Thyroid gland (tissue), 4 donors: ENCODE results near the gene CYP19A1. TPM values are rescaled to one million over a fixed set of nuclear protein-coding genes. Genes with fewer than 3 reads are reported as not detected.
"Not testable (repeated sequence)": the region's sequence is repeated elsewhere in the genome, so short reads cannot be mapped to it uniquely, and the experiment has no call there.

Experiments used
- DNase-seq, 2 donors: peaks; one replicate each; pipeline ENCODE4 v3.0.0-alpha.2; 2019
- H3K27ac ChIP-seq, 3 donors: fragments of 200-600 bp; sonication (generic); 1 replicate in 2 of 3; 2 replicates in 1 of 3; pipeline ENCODE4 v1.5.1; 2016 to 2019; ENCODE audit warnings: mild to moderate bottlenecking in 1 of 3, moderate library complexity in 1 of 3
- H3K27me3 ChIP-seq: fragments of 200-600 bp; sonication (generic); one replicate; pipeline ENCODE4 v1.5.1; 2019
- H3K36me3 ChIP-seq, 2 donors: fragments of 200-600 bp; sonication (generic); one replicate each; pipeline ENCODE4 v1.5.1; 2016 to 2019
- H3K4me1 ChIP-seq, 2 donors: fragments of 200-600 bp; sonication (generic); one replicate each; pipeline ENCODE4 v1.5.1; 2017 to 2019
- H3K4me3 ChIP-seq, 3 donors: fragments of 200-600 bp; sonication (generic); replicated peaks in 1 of 3; 1 replicate in 2 of 3; 2 replicates in 1 of 3; pipeline ENCODE4 v1.5.1; 2016; ENCODE audit warnings: mild to moderate bottlenecking in 1 of 3
- H3K9me3 ChIP-seq: fragments of 200-600 bp; sonication (generic); one replicate; pipeline ENCODE4 v1.5.1; 2017
- CTCF ChIP-seq, 6 experiments: fragments of 200-600 bp in 3 of 6; fragments of 450-650 bp in 3 of 6; sonication (generic) in 3 of 6; IDR thresholded peaks; one replicate each; pipeline ENCODE4 v1.5.1; 2016 to 2019; ENCODE audit warnings: antibody characterized with exemption in 6 of 6, mild to moderate bottlenecking in 2 of 6, inconsistent platforms in 1 of 6, moderate library complexity in 1 of 6
- POLR2A ChIP-seq, 2 donors: fragments of 450-650 bp; IDR thresholded peaks; one replicate each; pipeline ENCODE4 v1.6.1; 2017; ENCODE audit warnings: antibody characterized with exemption in 2 of 2, mild to moderate bottlenecking in 2 of 2, moderate library complexity in 1 of 2
- WGBS, 2 donors: methylation state at CpG; one replicate each; pipeline ENCODE4 v1.1.5; 2017; 5-methylcytosine and 5-hydroxymethylcytosine counted together
- intact Hi-C: fragments of 100-400 bp; cut with DNase I; formaldehyde crosslinking; loops from one replicate; pipeline ENCODE4 v1.15.1; 2023
- total RNA-seq, 4 donors: library from RNA; depleted of rRNA; stranded (reverse); fragments of >200 nt; gene quantifications; one replicate each; pipeline ENCODE4 v1.2.3, GENCODE V29; 2016

Gene CYP19A1
- total RNA-seq, 4 donors from 2014 or later: 1.6 to 5.5 (median 4.5) TPM

GRCh38 chr15:51285399-51285798 lies 53.0 kb downstream of the CYP19A1 start:
- TF ChIP-seq CTCF (IDR thresholded peaks at IDR 0.05) (no peak), POLR2A (IDR thresholded peaks at IDR 0.05) (no peak)
- Histone ChIP-seq H3K4me1 (no peaks in the 10 kb centered on the region), H3K27me3 (no peaks in the 10 kb centered on the region), H3K4me3 (no peak overlapping the region), H3K9me3 (no peaks in the 10 kb centered on the region), H3K27ac (no peak overlapping the region), H3K36me3 (no peaks in the 10 kb centered on the region)
- WGBS, 2 donors: 90 to 93% methylated on average over 6 of the region's 6 CpGs
- intact Hi-C loops: no loop called here
- no peak for DNase-seq

GRCh38 chr15:51284871-51285270 lies 53.5 kb downstream of the CYP19A1 start:
- no peaks in the 10 kb centered on the region for H3K9me3 ChIP-seq
- 84 to 92% methylated on average over 6 of the region's 6 CpGs for WGBS, 2 donors
- no peak overlapping the region for H3K4me3 ChIP-seq
- no peak for DNase-seq
- TF ChIP-seq POLR2A (IDR thresholded peaks at IDR 0.05): no peak
- no peak for TF ChIP-seq CTCF (IDR thresholded peaks at IDR 0.05)
- H3K27ac ChIP-seq: no peak overlapping the region
- intact Hi-C loops: loop anchor here (5.0 kb wide), 1 partner anchor 97 kb away; no protein-coding TSS in a partner anchor
- H3K36me3 ChIP-seq: no peaks in the 10 kb centered on the region
- no peaks in the 10 kb centered on the region for H3K4me1 ChIP-seq
- no peaks in the 10 kb centered on the region for H3K27me3 ChIP-seq

DNA sequence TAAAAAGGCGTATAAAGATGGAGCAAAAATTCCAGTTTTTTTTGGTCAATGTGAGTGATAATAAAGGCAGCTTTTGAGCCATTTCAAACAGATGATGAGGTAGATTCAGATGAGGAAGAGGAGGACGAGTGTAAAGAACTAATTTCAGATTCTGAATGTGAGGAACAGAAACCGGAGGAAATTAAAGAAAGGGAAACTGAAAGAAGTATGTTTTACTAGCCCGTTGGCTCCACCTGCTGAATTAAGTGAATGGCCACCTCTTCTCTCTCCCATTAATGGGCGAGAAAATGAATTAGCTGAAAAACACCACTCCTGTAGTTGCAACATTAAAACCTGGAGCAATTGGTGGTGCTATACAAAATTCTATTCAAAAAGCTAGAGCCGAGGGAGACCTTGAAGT lies 55.4 kb downstream of the CYP19A1 start:
- no peak for TF ChIP-seq CTCF (IDR thresholded peaks at IDR 0.05)
- WGBS, 2 donors: 82 to 89% methylated on average over 6 of the region's 6 CpGs

GRCh38 chr15:51282241-51282640 lies 56.2 kb downstream of the CYP19A1 start:
- H3K9me3 ChIP-seq, DNase-seq, H3K4me3 ChIP-seq, H3K27me3 ChIP-seq, H3K4me1 ChIP-seq, H3K27ac ChIP-seq, H3K36me3 ChIP-seq: not testable (repeated sequence)
- intact Hi-C loops: loop anchor here (5.0 kb wide), 1 partner anchor 100 kb away; no protein-coding TSS in a partner anchor
- 71 to 87% methylated on average over 2 of the region's 2 CpGs for WGBS, 2 donors

More for the DNA sequence above, 55.4 kb downstream of the CYP19A1 start:
- H3K9me3 ChIP-seq: no peaks in the 10 kb centered on the region
- no peak overlapping the region for H3K4me3 ChIP-seq
- H3K27me3 ChIP-seq: no peaks in the 10 kb centered on the region
- no peak overlapping the region for H3K27ac ChIP-seq
- H3K36me3 ChIP-seq: no peaks in the 10 kb centered on the region
- DNase-seq: no peak
- intact Hi-C loops: loop anchor here (5.0 kb wide), 1 partner anchor 99 kb away; no protein-coding TSS in a partner anchor
- H3K4me1 ChIP-seq: no peaks in the 10 kb centered on the region

GRCh38 chr15:51281368-51281967 lies 56.9 kb downstream of the CYP19A1 start:
- Histone ChIP-seq H3K9me3 (no peaks in the 10 kb centered on the region), H3K36me3 (no peaks in the 10 kb centered on the region), H3K27ac (no peak overlapping the region), H3K4me1 (no peaks in the 10 kb centered on the region), H3K4me3 (no peak overlapping the region), H3K27me3 (no peaks in the 10 kb centered on the region)
- intact Hi-C loops: loop anchor here (5.0 kb wide), 1 partner anchor 101 kb away; no protein-coding TSS in a partner anchor
- TF ChIP-seq POLR2A (IDR thresholded peaks at IDR 0.05): no peak
- peak in 5 of 6 experiments; percentile 21 to 71 (median 60) for TF ChIP-seq CTCF (IDR thresholded peaks at IDR 0.05)
- WGBS, 2 donors: 25 to 43% methylated on average over 4 of the region's 4 CpGs
- DNase-seq: peak; percentile 59 to 64
